HepG2 (cell line): ENCODE results near the gene ZWILCH.

ENCODE experiments used
- CTCF ChIP-seq: sonication (generic); formaldehyde crosslinking; IDR thresholded peaks from 2 replicates; pipeline ENCODE4 v1.5.0; 2020; ENCODE audit warnings: mild to moderate bottlenecking, missing genetic modification reagents, moderate library complexity
- KDM5A ChIP-seq: fragments of 200-600 bp; sonication (generic); IDR thresholded peaks from 2 replicates; pipeline ENCODE4 v1.7.0; 2018; ENCODE audit warnings: antibody characterized with exemption, mild to moderate bottlenecking, low read length, borderline replicate concordance
- KIAA2018 ChIP-seq: sonication (generic); formaldehyde crosslinking; IDR thresholded peaks from 2 replicates; pipeline ENCODE4 v1.5.0; 2020; ENCODE audit warnings: mild to moderate bottlenecking, missing genetic modification reagents, borderline replicate concordance
- SP1 ChIP-seq, 2 experiments: fragments of 450-650 bp in 1 of 2; sonication (generic) in 1 of 2; formaldehyde crosslinking in 1 of 2; IDR thresholded peaks; 2 replicates each; pipeline versions ENCODE4 v1.4.0 to v1.6.1; 2016 to 2020; ENCODE audit warnings: missing genetic modification reagents in 1 of 2
- TGIF2 ChIP-seq: IDR thresholded peaks from 2 replicates; pipeline ENCODE4 v1.6.1; 2016; ENCODE audit warnings: control low read depth, missing compliant biosample characterization
- ZNF260 ChIP-seq: sonication (generic); formaldehyde crosslinking; IDR thresholded peaks from 2 replicates; pipeline ENCODE4 v1.4.0; 2020; ENCODE audit warnings: missing genetic modification reagents, low read depth, mild to moderate bottlenecking, borderline replicate concordance

DNA sequence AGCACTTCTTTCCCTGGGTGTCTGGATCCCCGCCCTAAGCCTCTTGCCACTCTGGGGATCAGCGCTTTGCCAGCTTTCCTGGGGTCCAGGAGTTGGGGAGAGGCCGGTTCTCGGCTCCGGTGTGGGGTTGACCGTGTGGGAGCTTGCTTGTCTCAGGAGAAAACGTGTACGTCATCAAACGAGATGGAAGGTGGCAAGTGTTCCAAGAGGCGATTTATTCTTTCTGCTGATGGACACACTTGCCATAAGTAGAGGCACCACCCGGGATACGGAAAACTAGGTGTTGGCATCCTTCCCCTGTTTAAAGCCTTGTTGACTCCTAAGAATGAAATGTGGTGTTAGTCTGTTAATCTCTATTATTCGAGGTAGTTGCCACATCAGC is 295 bp downstream of the ZWILCH start:
- TF ChIP-seq SP1 (IDR thresholded peaks at IDR 0.05) (no peak), SP1 (CRISPR knock-in tag; IDR thresholded peaks at IDR 0.05) (no peak), KDM5A (no peak), CTCF (CRISPR knock-in tag) (no peak), KIAA2018 (CRISPR knock-in tag) (no peak), TGIF2 (no peak), ZNF260 (no peak)
